ENCODE results near the gene COL4A2.

GRCh38 chr13:110334841-110335490, 27.9 kb downstream of the COL4A2 start:
- no peak for TF ChIP-seq JUND (IDR thresholded peaks at IDR 0.05)
- no peak for TF ChIP-seq GABPA (IDR thresholded peaks at IDR 0.05 in 1 of 2, conservative IDR thresholded peaks at IDR 0.05 in 1 of 2)
- no peak for TF ChIP-seq CTCF (IDR thresholded peaks at IDR 0.05; ENCODE audit: low read depth, low read length, missing input control)
- TF ChIP-seq MAX (IDR thresholded peaks at IDR 0.05) = no peak
- TF ChIP-seq RAD21 (IDR thresholded peaks at IDR 0.05) = no peak
- no peak for TF ChIP-seq TAF1 (conservative IDR thresholded peaks at IDR 0.05)
- no peak for TF ChIP-seq ATF3 (IDR thresholded peaks at IDR 0.05)
- no peak for TF ChIP-seq SP1 (IDR thresholded peaks at IDR 0.05)

Measured in liver (tissue), 3 donors.